ENCODE results near the gene GAS6.

- TF ChIP-seq CTCF (conservative IDR thresholded peaks at IDR 0.05) (no peak), EZH2 (IDR thresholded peaks at IDR 0.05; ENCODE audit: low read depth) (no peak)
These were observed 32.8 kb downstream of the GAS6 start for GRCh38 chr13:113831061-113831460.

Measured in PC-9 (cell line).